ENCODE data around the gene PFDN2. TPM values are rescaled to one million over a fixed set of nuclear protein-coding genes. Genes with fewer than 3 reads are reported as not detected.
"Not testable (repeated sequence)": the region's sequence is repeated elsewhere in the genome, so short reads cannot be mapped to it uniquely, and the experiment has no call there.

The PFDN2 gene
- total RNA-seq, 1 donor from 2014 or later = 57.0 TPM

DNA sequence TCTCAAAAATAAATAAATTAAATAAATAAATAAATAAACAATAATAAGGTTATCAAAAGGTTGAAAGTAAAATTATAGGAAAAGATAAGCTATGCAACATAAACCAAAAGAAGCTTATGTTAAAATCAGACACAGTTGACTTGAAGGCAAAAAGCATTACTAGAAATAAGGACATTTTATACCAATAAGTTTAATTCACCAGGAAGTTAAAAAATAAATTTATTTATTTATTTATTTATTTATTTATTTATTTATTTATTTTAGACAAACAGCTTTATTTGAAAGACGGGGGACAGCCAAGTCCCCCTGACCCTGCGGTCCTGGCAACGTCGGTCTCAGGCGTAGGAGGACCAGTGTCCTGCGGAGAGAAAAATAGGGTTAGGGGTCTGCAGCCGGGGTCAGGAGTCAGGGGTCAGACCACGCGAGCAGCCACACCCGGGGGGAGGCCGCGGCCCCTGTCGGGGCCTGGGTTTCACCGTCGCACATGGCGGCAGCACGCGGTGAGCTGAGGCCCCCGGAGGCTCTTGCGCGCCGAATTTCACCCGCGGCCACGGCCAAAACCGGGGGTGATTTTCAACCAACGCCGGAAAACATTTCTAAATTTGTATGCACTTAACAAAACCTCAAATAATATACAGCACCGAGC is 23.0 kb upstream of the PFDN2 start:
- no peak for ATAC-seq
- intact Hi-C loops (cut with DNase I) = no loop called here
- no peak for DNase-seq (ENCODE audit: low spot score)

GRCh38 chr1:161139766-161140165 is 21.9 kb upstream of the PFDN2 start:
- intact Hi-C loops (cut with DNase I) = no loop called here
- no peak for DNase-seq (ENCODE audit: low spot score)
- ATAC-seq = no peak

- ATAC-seq (no peak), DNase-seq (ENCODE audit: low spot score) (no peak)
- intact Hi-C loops (cut with DNase I) = no loop called here
Measured at GRCh38 chr1:161138431-161138830, 20.6 kb upstream of the PFDN2 start.

- no peak for ATAC-seq
- intact Hi-C loops (cut with DNase I) = no loop called here
- DNase-seq (ENCODE audit: low spot score) = no peak
Measured at GRCh38 chr1:161137881-161138280, 20.0 kb upstream of the PFDN2 start.

DNA sequence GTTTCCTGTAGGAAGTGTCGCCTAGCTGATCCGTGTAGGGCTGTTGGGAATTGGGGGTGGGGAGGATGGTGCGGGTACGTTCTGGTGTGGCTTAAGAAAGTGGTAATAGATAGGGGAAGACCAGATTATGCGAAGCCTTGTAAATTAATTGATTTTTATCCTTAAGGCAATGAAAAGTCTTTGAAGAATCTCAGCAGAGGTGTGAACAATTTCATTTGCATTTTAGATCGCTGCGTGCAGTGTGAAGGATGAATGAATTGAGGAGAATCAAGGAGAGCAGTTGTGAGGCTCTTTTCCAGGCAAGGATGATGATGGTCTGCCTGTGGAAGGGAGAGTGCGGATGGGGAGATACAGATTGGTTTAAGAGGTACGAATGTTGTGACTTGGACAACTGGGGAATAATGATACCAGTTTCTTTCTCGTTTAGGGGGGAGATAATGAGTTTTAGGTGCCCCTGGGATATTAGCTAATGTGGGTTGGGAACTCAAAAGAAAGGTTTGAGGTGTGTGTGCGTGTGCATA is 15.4 kb upstream of the PFDN2 start:
- no peak for DNase-seq (ENCODE audit: low spot score)
- ATAC-seq = no peak
- intact Hi-C loops (cut with DNase I) = no loop called here

DNA sequence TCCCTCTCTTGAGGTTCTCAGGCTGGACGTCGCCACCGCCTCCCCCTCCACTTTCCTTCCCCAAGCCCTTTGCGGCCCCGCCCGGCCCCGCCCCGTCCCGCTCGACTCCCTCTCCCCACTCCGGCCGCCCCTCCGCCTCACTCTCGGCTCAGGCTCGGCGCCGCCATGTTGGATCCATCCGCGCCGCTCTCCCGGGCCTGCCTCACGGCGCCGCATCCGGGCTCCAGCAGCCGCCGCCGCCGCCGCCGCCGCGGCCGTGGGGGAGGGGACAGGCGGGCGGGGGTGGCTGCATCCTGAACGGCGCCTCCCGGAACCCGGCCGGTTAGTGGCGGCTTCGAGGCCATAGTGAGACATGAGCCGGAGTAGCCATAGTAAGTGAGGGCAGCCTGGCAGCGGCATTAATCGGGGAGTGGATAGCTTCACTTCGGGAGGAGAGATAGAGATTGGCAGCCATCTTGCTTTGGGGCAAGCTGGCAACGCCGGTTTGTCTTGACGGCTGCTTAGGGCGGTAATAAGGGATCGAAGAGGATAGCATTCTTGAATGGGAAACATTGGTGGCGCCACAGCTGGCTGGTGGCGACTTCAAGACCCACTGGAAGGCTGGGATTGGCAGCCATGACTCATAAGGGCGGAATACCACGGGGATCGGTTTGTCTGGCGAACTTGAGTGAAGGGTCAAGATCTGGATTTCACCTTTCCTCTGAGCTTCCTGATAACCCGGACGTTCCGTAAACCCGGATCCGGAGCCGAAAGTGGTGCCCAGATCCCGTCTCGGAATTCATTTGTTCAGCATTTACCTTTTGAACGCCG is 14.8 kb upstream of the PFDN2 start, which contains the start of gene DEDD:
DEDD (minus strand) TSS at position 258 of the 810 bp plus-strand sequence. CDS start 8,205 bp downstream, outside the sequence.
- ATAC-seq (peak; percentile 96), DNase-seq (ENCODE audit: low spot score) (peak; percentile 94)
- intact Hi-C loops (cut with DNase I) = no loop called here

- peak; percentile 49 for ATAC-seq
- DNase-seq (ENCODE audit: low spot score) = no peak
- intact Hi-C loops (cut with DNase I) = no loop called here
Measured at GRCh38 chr1:161131523-161132409, 13.9 kb upstream of the PFDN2 start.

GRCh38 chr1:161130266-161130665 is 12.4 kb upstream of the PFDN2 start:
- intact Hi-C loops (cut with DNase I) = no loop called here
- DNase-seq (ENCODE audit: low spot score) (no peak), ATAC-seq (no peak)

DNA sequence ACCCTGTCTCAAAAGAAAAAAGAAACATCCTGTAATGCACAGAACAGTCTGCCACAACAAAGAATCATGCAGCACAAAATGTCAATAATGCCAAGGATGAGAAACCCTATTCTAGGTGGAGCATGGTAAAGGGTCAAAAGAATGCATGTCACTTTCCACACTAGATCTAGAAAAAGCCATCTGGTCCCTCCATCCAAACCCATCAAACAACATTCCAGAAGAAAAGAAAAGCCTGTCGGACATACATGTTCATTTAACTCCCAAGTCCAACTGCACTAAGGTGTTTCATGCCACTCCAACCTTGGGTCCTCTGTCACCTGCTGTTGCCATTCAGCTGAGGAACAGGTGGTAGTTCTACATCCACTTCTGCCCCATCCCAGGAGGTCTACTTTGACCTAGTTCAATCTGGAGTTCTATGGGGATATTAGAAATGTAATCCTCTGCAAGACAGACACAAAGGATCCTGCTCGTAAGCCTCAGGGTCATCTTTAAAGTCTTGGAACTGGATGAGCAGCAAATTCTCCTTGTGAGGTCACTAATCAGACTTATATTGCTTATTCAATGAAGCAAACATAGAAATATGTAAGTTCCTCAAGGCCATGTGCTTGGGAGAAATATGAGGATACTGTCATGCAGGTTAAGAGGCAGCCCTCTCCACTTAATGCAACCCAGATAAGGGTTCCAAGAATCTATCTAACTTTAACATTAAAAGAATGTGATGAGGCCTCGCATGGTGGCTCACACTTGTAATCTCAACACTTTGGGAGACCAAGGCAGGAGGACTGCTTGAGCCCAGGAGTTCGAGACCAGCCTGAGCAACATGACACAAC is 11.0 kb upstream of the PFDN2 start:
- intact Hi-C loops (cut with DNase I) = no loop called here
- DNase-seq (ENCODE audit: low spot score) = no peak
- no peak for ATAC-seq

- no peak for DNase-seq (ENCODE audit: low spot score)
- intact Hi-C loops (cut with DNase I) = no loop called here
- no peak for ATAC-seq
Measured at GRCh38 chr1:161127649-161128048, 9.8 kb upstream of the PFDN2 start.

GRCh38 chr1:161122967-161123366 is 5.1 kb upstream of the PFDN2 start:
- no peak for ATAC-seq

DNA sequence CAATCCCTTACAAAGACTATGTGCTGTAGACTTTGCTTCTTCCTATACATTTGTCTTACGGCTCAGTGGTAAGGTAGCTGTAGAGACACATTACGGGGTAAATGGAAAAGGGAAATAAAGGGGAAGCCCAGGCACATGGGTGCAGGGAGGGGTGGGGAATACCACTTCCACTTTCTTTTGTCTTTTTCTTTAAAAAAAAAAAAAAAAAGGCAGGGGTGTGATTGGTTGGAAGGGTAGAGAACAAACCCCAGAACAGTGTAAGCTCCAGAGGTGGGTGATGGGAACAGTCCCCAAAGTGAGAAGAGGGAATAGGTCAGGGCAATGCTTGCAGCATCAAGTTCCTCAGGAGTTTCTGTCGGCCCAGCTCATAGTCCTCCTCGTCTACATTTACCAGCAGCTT is 4.0 kb upstream of the PFDN2 start:
- DNase-seq (ENCODE audit: low spot score) = no peak
- ATAC-seq = no peak
- intact Hi-C loops (cut with DNase I) = no loop called here

More at GRCh38 chr1:161122967-161123366, 5.1 kb upstream of the PFDN2 start:
- intact Hi-C loops (cut with DNase I) = no loop called here
- no peak for DNase-seq (ENCODE audit: low spot score)

DNA sequence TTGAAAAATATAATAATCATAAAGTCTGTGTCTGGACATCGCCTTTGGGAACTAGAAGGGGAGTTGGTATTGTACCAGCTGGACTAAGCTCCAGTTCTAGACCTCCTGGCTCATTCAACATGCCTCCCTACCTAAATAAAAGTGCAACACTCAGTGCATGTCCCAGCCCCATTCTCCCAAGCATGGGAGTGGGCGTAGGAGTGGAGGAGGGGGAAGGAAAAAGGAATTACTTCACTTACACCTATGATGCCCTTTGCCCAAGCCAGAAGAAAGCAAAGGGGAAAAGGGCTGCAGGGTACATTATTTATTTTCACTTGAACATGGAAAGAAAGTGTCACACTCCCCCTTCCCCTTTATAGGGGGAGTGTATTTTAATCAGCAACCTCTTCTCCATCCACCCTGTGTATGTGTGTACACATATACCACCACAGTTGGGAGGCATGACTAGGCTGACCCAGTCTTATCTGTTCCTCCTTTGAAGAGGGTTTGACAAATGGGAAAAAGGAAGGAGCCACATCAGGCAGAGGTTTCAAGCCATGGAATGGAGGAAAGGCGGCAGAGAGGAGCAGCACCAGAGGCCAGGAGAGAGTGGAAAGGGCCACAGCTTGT is 3.3 kb upstream of the PFDN2 start:
- ATAC-seq (no peak), DNase-seq (ENCODE audit: low spot score) (no peak)
- intact Hi-C loops (cut with DNase I) = no loop called here

DNA sequence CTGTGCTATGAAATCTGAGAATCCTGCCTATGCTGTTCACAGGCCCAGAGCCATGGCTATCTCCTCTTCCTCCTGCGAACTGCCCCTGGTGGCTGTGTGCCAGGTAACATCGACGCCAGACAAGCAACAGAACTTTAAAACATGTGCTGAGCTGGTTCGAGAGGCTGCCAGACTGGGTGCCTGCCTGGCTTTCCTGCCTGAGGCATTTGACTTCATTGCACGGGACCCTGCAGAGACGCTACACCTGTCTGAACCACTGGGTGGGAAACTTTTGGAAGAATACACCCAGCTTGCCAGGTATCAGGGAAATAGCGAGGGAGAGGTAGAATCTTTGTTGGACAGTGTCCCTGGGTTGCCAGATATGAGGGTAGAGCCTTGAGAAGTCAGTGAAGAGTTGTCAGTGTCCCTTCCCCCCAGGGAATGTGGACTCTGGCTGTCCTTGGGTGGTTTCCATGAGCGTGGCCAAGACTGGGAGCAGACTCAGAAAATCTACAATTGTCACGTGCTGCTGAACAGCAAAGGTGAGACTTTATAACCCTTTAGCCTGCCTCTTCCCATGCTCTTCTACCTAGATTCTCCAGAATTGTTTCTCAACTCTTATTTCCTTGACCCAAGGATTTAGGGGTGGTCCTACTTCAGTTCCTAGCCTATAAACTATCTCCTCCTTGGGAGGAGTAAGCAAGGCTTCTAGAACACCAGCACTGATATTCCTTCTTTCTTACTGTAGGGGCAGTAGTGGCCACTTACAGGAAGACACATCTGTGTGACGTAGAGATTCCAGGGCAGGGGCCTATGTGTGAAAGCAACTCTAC is 1.5 kb upstream of the PFDN2 start:
- intact Hi-C loops (cut with DNase I) = no loop called here
- DNase-seq (ENCODE audit: low spot score) = no peak
- ATAC-seq = peak; percentile 19

DNA sequence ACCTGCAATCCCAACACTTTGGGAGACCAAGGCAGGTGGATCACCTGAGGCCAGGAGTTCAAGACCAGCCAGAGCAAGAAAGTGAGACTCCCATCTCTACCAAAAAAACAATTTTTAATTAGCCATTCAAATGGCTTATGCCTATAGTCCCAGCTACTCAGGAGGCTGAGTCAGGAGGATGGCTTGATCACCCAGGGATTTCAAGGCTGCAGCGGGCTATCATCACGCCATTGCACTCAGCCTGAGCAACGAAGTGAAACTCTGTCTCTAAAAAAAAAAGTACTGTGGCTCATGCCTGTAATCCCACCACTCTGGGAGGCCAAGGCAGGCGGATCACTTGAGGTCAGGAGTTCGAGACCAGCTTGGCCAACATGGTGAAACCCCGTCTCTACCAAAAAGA is 1.9 kb downstream of the PFDN2 start:
- intact Hi-C loops (cut with DNase I); ATAC-seq: not testable (repeated sequence)

DNA sequence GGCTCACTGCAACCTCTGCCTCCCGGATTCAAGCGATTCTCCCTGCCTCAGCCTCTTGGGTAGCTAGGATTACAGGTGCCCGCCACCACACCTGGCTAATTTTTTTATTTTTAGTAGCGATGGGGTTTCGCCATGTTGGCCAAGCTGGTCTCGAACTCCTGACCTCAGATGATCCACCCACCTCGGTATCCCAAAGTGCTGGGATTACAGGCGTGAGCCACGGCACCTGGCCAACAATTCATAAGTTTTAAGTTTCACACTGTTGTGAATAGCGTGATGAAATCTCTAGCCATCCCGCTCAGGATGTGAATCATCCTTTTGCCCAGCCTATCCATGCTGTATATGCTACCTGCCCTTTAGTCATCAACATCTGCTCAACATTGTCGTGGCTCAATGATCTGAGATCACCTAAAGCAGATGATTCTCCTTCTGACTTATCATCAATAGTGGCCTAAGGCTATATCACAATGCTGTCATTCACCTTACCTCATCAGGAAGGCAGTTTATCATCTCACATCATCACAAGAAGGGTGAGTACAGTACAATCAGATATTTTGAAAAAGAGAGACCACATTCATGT is 2.6 kb downstream of the PFDN2 start:
- ATAC-seq (no peak), DNase-seq (ENCODE audit: low spot score) (no peak)
- intact Hi-C loops (cut with DNase I) = no loop called here

More for the DNA sequence above, 1.9 kb downstream of the PFDN2 start:
- DNase-seq (ENCODE audit: low spot score) = not testable (repeated sequence)

DNA sequence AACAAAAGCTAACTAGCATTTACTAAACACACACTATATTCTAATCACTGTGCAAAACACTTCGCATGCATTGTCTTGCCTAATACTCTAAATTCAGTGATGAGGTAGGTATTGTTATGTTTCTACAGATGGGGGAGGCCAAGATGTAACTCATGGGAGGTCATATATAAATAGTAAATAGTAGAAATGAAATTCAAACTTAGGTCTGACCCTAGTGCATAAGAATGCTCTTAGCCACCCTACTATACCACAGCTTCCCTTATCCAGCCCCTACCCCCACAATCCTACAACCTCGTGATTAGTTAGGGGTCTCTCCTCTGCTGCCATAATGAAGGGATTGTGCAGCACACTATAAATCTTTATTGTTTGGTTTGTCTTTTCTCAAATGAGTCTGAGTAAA is 3.3 kb downstream of the PFDN2 start:
- no peak for DNase-seq (ENCODE audit: low spot score)
- ATAC-seq = no peak
- intact Hi-C loops (cut with DNase I) = no loop called here

Measured in sciatic nerve (tissue), 2 donors.